ENCODE data around the gene CLIC5.

CLIC5 gene

DNA sequence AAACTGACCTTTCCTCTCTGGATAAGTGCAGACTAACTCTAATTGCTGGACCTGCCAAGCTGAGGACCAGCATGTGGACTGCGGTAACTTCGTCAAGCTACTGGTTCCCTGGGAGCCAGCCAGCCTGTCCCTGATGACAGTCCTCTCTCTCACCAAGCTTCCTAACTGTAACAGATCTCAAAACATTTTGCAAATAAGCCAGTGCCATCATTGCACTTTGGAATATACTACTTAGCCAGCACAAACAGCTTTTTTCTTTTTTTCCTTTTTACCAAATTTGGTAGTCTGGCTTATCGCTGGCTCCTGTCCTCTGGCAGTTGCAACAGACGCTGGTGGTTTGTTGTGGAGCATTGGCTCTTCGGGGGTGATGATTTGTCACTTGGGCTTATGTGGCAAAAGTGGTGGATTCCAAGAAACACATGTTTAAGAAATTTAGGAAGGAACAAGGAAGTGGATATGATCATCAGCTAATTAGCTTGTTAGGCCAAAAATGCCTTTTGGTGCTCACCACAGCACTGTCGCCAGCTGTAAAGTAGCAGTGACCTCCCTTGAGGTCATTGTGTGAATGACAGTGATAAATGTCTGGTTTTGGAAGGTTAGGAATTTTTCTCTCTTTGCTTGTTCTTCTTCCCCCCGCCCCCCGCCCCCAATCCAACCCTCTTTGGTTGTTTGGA, 171.7 kb downstream of the CLIC5 start:
- no peak for DNase-seq (ENCODE audit: low spot score)

DNA sequence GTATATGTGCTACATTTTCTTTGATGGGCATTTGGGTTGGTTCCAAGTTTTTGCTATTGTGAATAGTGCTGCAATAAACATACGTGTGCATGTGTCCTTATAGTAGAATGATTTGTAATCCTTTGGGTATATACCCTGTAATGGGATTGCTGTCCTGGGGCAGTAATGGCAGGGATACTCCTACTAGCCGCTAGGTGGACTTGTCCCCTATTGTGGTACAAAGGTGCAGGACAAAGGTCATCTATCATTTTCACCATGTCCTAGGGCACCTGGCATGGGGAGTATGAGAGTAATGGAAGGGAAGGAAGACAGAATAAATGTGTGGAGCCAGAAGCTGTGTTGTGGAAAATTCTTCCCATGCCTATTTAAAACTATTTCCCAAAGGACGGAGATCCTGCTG, 174.6 kb downstream of the CLIC5 start:
- no peak for DNase-seq (ENCODE audit: low spot score)

DNA sequence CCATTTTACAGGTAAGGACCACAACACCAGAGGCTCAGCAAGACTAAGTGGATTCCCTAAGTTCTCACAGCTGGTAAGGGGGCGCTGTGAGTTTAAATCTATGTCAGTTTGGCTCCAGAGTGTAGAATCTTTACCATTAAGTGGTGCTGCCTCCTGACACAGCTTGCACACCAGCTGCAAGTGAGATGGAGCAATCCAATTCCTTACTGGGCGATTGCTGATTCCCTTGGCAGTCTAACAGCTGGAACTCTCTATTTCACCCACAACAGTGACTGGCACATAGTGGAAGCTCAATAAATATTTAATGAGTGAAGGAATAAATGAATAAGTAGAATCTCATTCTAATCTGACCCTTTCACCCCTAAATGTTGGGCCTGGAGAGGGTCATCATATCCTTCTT, 176.7 kb downstream of the CLIC5 start:
- DNase-seq (ENCODE audit: low spot score) = no peak

DNA sequence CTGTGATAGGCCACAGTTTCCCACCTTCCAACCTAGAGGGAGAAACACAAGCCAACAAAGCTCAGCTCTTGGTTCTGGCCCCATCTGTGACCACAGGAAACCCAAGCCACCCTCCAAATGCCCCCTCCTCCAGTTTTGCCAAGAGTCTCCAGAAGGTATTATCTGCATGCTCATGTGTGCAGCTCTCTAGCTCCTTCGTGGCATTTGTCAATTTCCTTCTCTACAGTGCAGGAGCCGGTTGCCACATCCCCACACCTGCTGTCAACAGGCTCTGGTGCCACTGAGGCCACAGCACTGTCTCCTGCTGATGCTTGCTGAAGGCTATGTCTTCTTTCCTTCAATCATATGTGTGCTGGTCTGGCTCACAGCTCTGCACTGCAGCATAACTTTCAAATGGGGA, 177.2 kb downstream of the CLIC5 start:
- DNase-seq (ENCODE audit: low spot score) = no peak

DNA sequence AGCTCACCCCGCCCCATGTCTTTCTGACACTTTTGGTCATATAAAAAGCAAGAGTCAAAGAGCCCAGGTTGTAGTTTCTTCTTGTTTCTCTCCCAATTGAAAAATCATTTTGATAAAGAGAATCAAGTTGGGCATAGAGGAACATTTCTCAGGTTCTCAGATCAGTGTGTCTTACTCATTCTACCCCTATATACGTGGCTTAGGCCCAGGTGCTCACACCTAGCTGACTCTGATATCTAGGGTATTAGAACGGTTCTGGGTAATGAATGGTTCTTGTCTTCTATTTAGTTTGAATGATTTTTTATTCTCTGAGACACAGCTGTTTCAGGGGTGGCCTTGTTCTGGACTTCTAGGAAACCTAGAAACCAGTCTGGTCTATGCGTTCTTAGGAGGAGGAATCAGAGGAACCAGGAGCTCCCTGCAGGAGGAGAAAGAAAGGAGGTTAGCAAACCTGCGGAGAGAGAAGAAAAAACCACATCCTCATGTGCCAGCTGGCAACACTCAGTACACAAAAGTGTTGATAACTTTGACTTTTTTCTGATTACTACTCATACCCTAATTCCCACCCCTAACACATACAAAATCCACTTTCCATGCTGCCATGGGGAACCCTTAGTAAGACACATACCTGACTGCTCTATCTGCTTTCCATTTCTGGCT, 178.0 kb downstream of the CLIC5 start:
- no peak for DNase-seq (ENCODE audit: low spot score)

DNA sequence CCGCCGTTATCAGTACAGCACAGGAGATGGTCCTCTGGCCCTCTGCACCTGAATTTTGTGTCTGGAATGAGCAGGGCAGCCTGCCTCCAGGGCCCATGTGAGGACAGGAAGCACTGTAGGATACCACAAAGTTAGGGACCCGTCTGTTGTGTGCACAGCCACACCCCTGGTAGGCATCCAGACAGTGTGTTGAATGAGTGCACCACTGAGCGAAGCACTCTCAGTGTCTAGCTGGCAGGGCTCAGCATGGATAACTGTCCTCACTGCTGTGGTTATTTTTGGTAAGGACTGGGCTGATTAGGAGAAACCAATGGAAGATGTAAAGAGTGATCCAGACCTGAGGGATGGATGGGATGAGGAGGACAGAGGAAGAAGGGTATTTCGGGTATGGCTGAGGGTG, 178.7 kb downstream of the CLIC5 start:
- DNase-seq (ENCODE audit: low spot score) = no peak

DNA sequence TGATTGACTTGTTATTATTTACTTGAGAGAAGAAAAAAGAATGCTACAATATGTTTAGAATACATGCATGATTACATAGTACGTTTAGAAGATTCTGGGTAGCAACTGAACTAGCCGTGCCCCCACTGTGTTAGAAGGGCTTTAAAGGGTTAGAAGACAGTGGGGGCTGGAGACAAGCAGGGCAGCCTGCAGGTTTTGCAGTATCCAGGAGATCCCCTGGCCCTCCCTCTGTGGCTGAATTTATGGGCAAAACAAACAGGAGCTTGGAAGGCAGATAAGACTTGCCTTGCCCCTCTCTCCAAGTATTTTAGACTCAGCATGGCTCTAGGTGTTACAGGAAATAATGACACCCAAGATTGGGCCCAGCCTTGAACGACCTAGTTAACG, 179.2 kb downstream of the CLIC5 start:
- DNase-seq (ENCODE audit: low spot score) = no peak

DNA sequence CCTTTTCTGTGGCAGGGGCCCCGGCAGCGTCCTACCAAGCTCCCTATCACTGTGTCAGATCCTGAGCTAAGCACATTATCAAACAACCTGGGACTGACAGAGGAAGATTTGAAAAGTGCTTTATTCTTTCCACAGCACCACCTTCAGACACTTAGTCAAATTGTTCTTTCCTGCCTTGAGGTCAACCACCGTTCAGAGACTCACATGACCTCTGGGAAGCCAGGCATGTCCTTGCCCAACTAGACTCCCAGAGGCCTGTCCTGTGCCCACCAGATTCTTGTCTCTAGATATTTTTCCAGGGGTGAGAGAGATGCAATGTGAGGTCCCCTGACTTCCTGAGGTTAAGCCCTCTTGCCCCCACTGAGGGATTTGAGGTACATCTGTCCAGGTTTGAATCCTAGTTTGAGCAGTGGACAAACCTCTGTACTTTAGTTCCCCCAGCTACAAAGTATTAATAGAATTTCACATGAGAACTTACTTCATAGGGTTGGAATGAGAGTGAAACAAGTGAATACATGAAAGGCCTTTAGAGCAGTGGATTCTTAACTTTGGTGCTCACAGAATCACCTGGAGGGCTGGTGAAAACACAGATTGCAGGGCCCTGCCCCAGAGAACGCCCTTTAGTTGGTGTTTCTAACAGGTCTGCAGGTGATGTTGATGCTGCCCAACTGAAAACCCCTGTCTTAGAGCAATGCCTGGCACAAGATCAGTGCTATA, 179.8 kb downstream of the CLIC5 start:
- no peak for DNase-seq (ENCODE audit: low spot score)

DNA sequence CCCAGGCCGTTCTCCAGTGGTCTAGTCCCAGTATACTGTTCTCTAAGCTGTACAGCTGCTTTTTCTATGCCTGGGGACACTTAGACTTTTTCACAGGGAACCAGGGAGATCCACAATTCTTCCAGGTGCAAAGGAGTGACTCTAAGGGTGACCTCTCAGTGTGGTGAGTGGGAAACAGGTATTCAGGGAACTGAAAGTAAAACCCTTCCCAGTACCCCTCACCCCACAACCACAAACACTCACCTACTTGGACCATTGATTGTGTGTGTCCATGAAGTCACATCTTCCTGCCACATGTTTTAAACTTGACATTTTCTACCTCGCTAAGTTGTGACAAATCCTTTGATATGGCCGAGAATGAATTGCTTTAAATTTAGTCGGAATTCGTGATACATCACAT, 183.6 kb downstream of the CLIC5 start:
- DNase-seq (ENCODE audit: low spot score) = no peak
